ENCODE results near the gene MCC.
A peak's percentile ranks its signal among the peaks of the same experiment; 100 is the strongest.

The MCC gene

GRCh38 chr5:113508756-113509155 is 20.5 kb upstream of the MCC start:
- TF ChIP-seq GATA3 (IDR thresholded peaks at IDR 0.05; ENCODE audit: low read depth, low read length) (no peak), GATA2 (IDR thresholded peaks at IDR 0.05; ENCODE audit: low read depth, low read length) (no peak)

GRCh38 chr5:113507601-113508000 is 19.3 kb upstream of the MCC start:
- no peak for TF ChIP-seq GATA2 (IDR thresholded peaks at IDR 0.05; ENCODE audit: low read depth, low read length)
- TF ChIP-seq GATA3 (IDR thresholded peaks at IDR 0.05; ENCODE audit: low read depth, low read length), result no peak

- TF ChIP-seq GATA2 (IDR thresholded peaks at IDR 0.05; ENCODE audit: low read depth, low read length) (peak; percentile 30; the same call in 1 of the 2 replicates), GATA3 (IDR thresholded peaks at IDR 0.05; ENCODE audit: low read depth, low read length) (peak; percentile 38; the same call in 1 of the 2 replicates)
Measured at GRCh38 chr5:113505181-113505580, 16.9 kb upstream of the MCC start.

GRCh38 chr5:113503146-113503545 is 14.9 kb upstream of the MCC start:
- TF ChIP-seq GATA2 (IDR thresholded peaks at IDR 0.05; ENCODE audit: low read depth, low read length), result no peak
- no peak for TF ChIP-seq GATA3 (IDR thresholded peaks at IDR 0.05; ENCODE audit: low read depth, low read length)

- TF ChIP-seq GATA3 (IDR thresholded peaks at IDR 0.05; ENCODE audit: low read depth, low read length), result no peak
- TF ChIP-seq GATA2 (IDR thresholded peaks at IDR 0.05; ENCODE audit: low read depth, low read length), result no peak
Measured at GRCh38 chr5:113502073-113502472, 13.8 kb upstream of the MCC start.

GRCh38 chr5:113495422-113495841 is 7.2 kb upstream of the MCC start:
- TF ChIP-seq GATA3 (IDR thresholded peaks at IDR 0.05; ENCODE audit: low read depth, low read length) (no peak), GATA2 (IDR thresholded peaks at IDR 0.05; ENCODE audit: low read depth, low read length) (no peak)

- TF ChIP-seq GATA3 (IDR thresholded peaks at IDR 0.05; ENCODE audit: low read depth, low read length), result no peak
- no peak for TF ChIP-seq GATA2 (IDR thresholded peaks at IDR 0.05; ENCODE audit: low read depth, low read length)
Measured at GRCh38 chr5:113493446-113493845, 5.2 kb upstream of the MCC start.

GRCh38 chr5:113491022-113491421 is 2.8 kb upstream of the MCC start:
- TF ChIP-seq GATA3 (IDR thresholded peaks at IDR 0.05; ENCODE audit: low read depth, low read length), result no peak
- TF ChIP-seq GATA2 (IDR thresholded peaks at IDR 0.05; ENCODE audit: low read depth, low read length), result no peak

GRCh38 chr5:113490317-113490716 is 2.1 kb upstream of the MCC start:
- TF ChIP-seq GATA3 (IDR thresholded peaks at IDR 0.05; ENCODE audit: low read depth, low read length) (no peak), GATA2 (IDR thresholded peaks at IDR 0.05; ENCODE audit: low read depth, low read length) (no peak)

- TF ChIP-seq GATA2 (IDR thresholded peaks at IDR 0.05; ENCODE audit: low read depth, low read length) (no peak), GATA3 (IDR thresholded peaks at IDR 0.05; ENCODE audit: low read depth, low read length) (no peak)
Measured at GRCh38 chr5:113489299-113489698, 1.0 kb upstream of the MCC start.

GRCh38 chr5:113488645-113489184 is 462 bp upstream of the MCC start:
- TF ChIP-seq GATA2 (IDR thresholded peaks at IDR 0.05; ENCODE audit: low read depth, low read length) (no peak), GATA3 (IDR thresholded peaks at IDR 0.05; ENCODE audit: low read depth, low read length) (no peak)

GRCh38 chr5:113487416-113487780 is 855 bp downstream of the MCC start:
- TF ChIP-seq GATA3 (IDR thresholded peaks at IDR 0.05; ENCODE audit: low read depth, low read length), result no peak
- no peak for TF ChIP-seq GATA2 (IDR thresholded peaks at IDR 0.05; ENCODE audit: low read depth, low read length)

- TF ChIP-seq GATA2 (IDR thresholded peaks at IDR 0.05; ENCODE audit: low read depth, low read length) (no peak), GATA3 (IDR thresholded peaks at IDR 0.05; ENCODE audit: low read depth, low read length) (no peak)
Measured at GRCh38 chr5:113480243-113480642, 8.0 kb downstream of the MCC start.

GRCh38 chr5:113478691-113479090 is 9.6 kb downstream of the MCC start:
- no peak for TF ChIP-seq GATA3 (IDR thresholded peaks at IDR 0.05; ENCODE audit: low read depth, low read length)
- TF ChIP-seq GATA2 (IDR thresholded peaks at IDR 0.05; ENCODE audit: low read depth, low read length), result no peak

- TF ChIP-seq GATA2 (IDR thresholded peaks at IDR 0.05; ENCODE audit: low read depth, low read length) (no peak), GATA3 (IDR thresholded peaks at IDR 0.05; ENCODE audit: low read depth, low read length) (no peak)
Measured at GRCh38 chr5:113474100-113474728, 14.0 kb downstream of the MCC start.
